Daoy (cell line): ENCODE measurements around the gene MINDY4. TPM values are rescaled to one million over a fixed set of nuclear protein-coding genes. Genes with fewer than 3 reads are reported as not detected.

Experiments used
- DNase-seq: peaks from one replicate; pipeline ENCODE4 v3.0.0-alpha.2; 2015; ENCODE audit warnings: low read depth
- total RNA-seq: library from RNA; depleted of rRNA; stranded (reverse); fragments of >200 nt; shearing (Covaris generic); gene quantifications from 2 replicates; pipeline ENCODE4 v1.2.3, GENCODE V29; 2014

Gene MINDY4
- total RNA-seq, 1 experiment from 2014 or later, result 12.1 TPM

- no peak for DNase-seq
Observed at GRCh38 chr7:30900803-30901362, 129.7 kb downstream of the MINDY4 start.

GRCh38 chr7:30901856-30902255, 130.6 kb downstream of the MINDY4 start:
- no peak for DNase-seq

GRCh38 chr7:30902466-30902865, 131.2 kb downstream of the MINDY4 start:
- DNase-seq, result no peak

- DNase-seq, result no peak
Observed at GRCh38 chr7:30903146-30903545, 131.9 kb downstream of the MINDY4 start.

GRCh38 chr7:30904561-30904960, 133.3 kb downstream of the MINDY4 start:
- no peak for DNase-seq

GRCh38 chr7:30905078-30906012, 134.1 kb downstream of the MINDY4 start:
- no peak for DNase-seq

- DNase-seq, result peak; percentile 40
Observed at GRCh38 chr7:30906014-30906413, 134.8 kb downstream of the MINDY4 start.

- DNase-seq, result peak; percentile 75
Observed at GRCh38 chr7:30906515-30907240, 135.5 kb downstream of the MINDY4 start.

- no peak for DNase-seq
Observed at GRCh38 chr7:30907527-30908267, 136.5 kb downstream of the MINDY4 start.

GRCh38 chr7:30908681-30909080, 137.5 kb downstream of the MINDY4 start:
- DNase-seq, result peak; percentile 65

- no peak for DNase-seq
Observed at GRCh38 chr7:30909431-30909830, 138.2 kb downstream of the MINDY4 start.

- no peak for DNase-seq
Observed at GRCh38 chr7:30910411-30911073, 139.3 kb downstream of the MINDY4 start.

GRCh38 chr7:30911133-30911532, 139.9 kb downstream of the MINDY4 start:
- no peak for DNase-seq

- peak; percentile 59 for DNase-seq
Observed at GRCh38 chr7:30911561-30911969, 140.3 kb downstream of the MINDY4 start, which contains the start of gene AQP1. Gene AQP1 (plus strand): TSS chr7:30911853. CDS start chr7:30911910, 57 bp downstream.

GRCh38 chr7:30912021-30912730, 141.0 kb downstream of the MINDY4 start:
- DNase-seq, result no peak

GRCh38 chr7:30912731-30912985, 141.4 kb downstream of the MINDY4 start:
- no peak for DNase-seq

GRCh38 chr7:30912986-30913811, 142.0 kb downstream of the MINDY4 start:
- DNase-seq, result no peak

- no peak for DNase-seq
Observed at GRCh38 chr7:30913821-30914515, 142.8 kb downstream of the MINDY4 start.

- peak; percentile 95 for DNase-seq
Observed at GRCh38 chr7:30914596-30914995, 143.4 kb downstream of the MINDY4 start.
